Fibroblast of villous mesenchyme (primary cell): ENCODE results near the gene MAMDC4. TPM values are rescaled to one million over a fixed set of nuclear protein-coding genes. Genes with fewer than 3 reads are reported as not detected.

Experiments used
- DNase-seq: peaks from one replicate; pipeline ENCODE4 v3.0.0-alpha.2; 2010; ENCODE audit warnings: low read depth
- H3K4me3 ChIP-seq: 2 replicates; pipeline ENCODE4 v1.5.1; 2011; ENCODE audit warnings: low read depth, mild to moderate bottlenecking, low read length
- CTCF ChIP-seq: IDR thresholded peaks from 2 replicates; pipeline ENCODE4 v1.5.1; 2012; ENCODE audit warnings: low read depth, mild to moderate bottlenecking, low read length; ENCODE audit not compliant: insufficient read depth
- total RNA-seq: library from RNA; depleted of rRNA; stranded (reverse); fragments of >200 nt; gene quantifications from 2 replicates; pipeline ENCODE4 v1.2.3, GENCODE V29; 2012

The MAMDC4 gene
- total RNA-seq, 1 donor: 3.0 TPM

GRCh38 chr9:136855461-136856078 is 3.4 kb downstream of the MAMDC4 start:
- TF ChIP-seq CTCF: no peak
- H3K4me3 ChIP-seq: no peak overlapping the region
- no peak for DNase-seq

- no peak overlapping the region for H3K4me3 ChIP-seq
- TF ChIP-seq CTCF: no peak
- DNase-seq: no peak
Measured at GRCh38 chr9:136856079-136856476, 3.9 kb downstream of the MAMDC4 start.

- peak; percentile 2 for TF ChIP-seq CTCF
- DNase-seq: no peak
- no peak overlapping the region for H3K4me3 ChIP-seq
Measured at GRCh38 chr9:136856541-136857141, 4.5 kb downstream of the MAMDC4 start.

- H3K4me3 ChIP-seq: no peak overlapping the region
- no peak for TF ChIP-seq CTCF
- no peak for DNase-seq
Measured at GRCh38 chr9:136857166-136857565, 5.0 kb downstream of the MAMDC4 start.

GRCh38 chr9:136857581-136858412 is 5.7 kb downstream of the MAMDC4 start:
- TF ChIP-seq CTCF: no peak
- H3K4me3 ChIP-seq: no peak overlapping the region
- DNase-seq: no peak

GRCh38 chr9:136858452-136858843 is 6.3 kb downstream of the MAMDC4 start:
- no peak overlapping the region for H3K4me3 ChIP-seq
- no peak for DNase-seq
- TF ChIP-seq CTCF: no peak
